Skeletal muscle tissue (tissue), 4 donors: ENCODE results near the gene BANK1. TPM values are rescaled to one million over a fixed set of nuclear protein-coding genes. Genes with fewer than 3 reads are reported as not detected.

ENCODE experiments used
- H3K27ac ChIP-seq: one replicate; pipeline ENCODE4 v1.7.0; 2013; ENCODE audit warnings: mild to moderate bottlenecking, low read depth, low read length, inconsistent platforms
- H3K27me3 ChIP-seq, 3 donors: one replicate each; pipeline ENCODE4 v1.7.0; 2013; ENCODE audit warnings: low read length in 3 of 3; ENCODE audit not compliant: control insufficient read depth in 3 of 3, insufficient read depth in 3 of 3
- H3K36me3 ChIP-seq, 3 donors: one replicate each; pipeline ENCODE4 v1.7.0; 2013; ENCODE audit warnings: low read length in 3 of 3; ENCODE audit not compliant: control insufficient read depth in 3 of 3, insufficient read depth in 3 of 3
- H3K4me1 ChIP-seq, 3 donors: one replicate each; pipeline ENCODE4 v1.7.0; 2013; ENCODE audit warnings: low read length in 3 of 3, mild to moderate bottlenecking in 3 of 3; ENCODE audit not compliant: control insufficient read depth in 3 of 3, insufficient read depth in 3 of 3
- H3K4me3 ChIP-seq, 3 donors: one replicate each; pipeline ENCODE4 v1.7.0; 2013; ENCODE audit warnings: low read length in 3 of 3
- H3K9ac ChIP-seq, 3 donors: one replicate each; pipeline ENCODE4 v1.7.0; 2013; ENCODE audit warnings: low read length in 3 of 3, mild to moderate bottlenecking in 3 of 3, moderate library complexity in 2 of 3, low read depth in 1 of 3
- H3K9me3 ChIP-seq, 3 donors: one replicate each; pipeline ENCODE4 v1.7.0; 2013; ENCODE audit warnings: low read length in 3 of 3; ENCODE audit not compliant: control insufficient read depth in 3 of 3
- total RNA-seq: library from RNA; depleted of rRNA; stranded (reverse); fragments of >200 nt; gene quantifications from one replicate; pipeline ENCODE4 v1.2.3, GENCODE V29; 2014
- donor health status: Osteomylitis.

BANK1 gene
- total RNA-seq, 1 donor from 2014 or later: 0.52 TPM

DNA sequence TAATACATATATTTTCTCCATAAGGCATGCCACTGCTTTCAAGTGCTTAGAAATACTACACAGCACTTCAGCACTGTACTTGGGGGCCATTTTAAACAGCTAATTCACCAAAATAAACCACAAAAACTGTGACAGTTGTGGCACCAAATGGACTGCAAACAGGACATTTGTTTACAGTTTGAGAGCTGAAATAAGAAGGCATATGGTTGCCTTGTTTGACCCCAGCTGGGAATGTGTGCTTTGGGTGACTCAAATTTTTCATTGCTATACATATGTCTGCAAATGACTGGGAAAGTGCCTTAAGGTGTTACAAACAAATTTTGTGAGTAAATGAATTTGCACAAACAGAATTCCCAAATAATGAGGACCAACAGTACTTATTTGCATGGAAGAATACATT is 124.2 kb downstream of the BANK1 start:
- H3K27ac ChIP-seq: no peak overlapping the region
- no peaks in the 10 kb centered on the region for H3K4me1 ChIP-seq
- no peaks in the 10 kb centered on the region for H3K9me3 ChIP-seq
- H3K27me3 ChIP-seq: no peaks in the 10 kb centered on the region
- H3K36me3 ChIP-seq: no peaks in the 10 kb centered on the region
- no peak overlapping the region for H3K9ac ChIP-seq
- no peak overlapping the region for H3K4me3 ChIP-seq

DNA sequence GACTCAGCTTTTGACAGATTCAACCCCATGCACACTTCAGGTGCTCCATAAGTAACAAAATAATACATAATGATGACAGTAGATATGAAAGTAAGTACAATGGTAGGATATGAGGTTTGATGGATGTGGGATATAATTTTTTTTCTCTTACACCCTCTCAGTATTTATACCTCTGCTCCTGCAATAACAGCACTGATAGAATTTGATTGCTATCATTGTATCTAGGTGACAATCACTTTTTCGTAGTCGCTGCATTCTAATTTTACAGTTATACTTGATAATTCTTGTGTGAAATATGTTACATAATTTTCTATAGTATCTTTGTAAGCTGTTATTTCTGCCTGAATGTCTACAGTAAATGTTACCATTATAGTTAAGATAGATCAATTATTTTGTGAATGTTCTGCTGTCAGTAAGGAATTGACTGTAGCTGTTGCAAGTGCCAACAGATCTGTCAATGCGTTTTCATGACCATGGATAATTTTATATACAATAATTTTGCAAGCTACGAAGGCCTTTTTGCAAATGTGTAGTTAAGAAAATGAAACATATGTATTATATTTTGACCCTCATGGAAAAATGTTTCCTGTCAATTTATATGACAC is 128.9 kb downstream of the BANK1 start:
- H3K27me3 ChIP-seq: no peaks in the 10 kb centered on the region
- no peak overlapping the region for H3K4me3 ChIP-seq
- H3K27ac ChIP-seq: no peak overlapping the region
- no peaks in the 10 kb centered on the region for H3K4me1 ChIP-seq
- H3K9ac ChIP-seq: no peak overlapping the region
- no peaks in the 10 kb centered on the region for H3K36me3 ChIP-seq
- no peaks in the 10 kb centered on the region for H3K9me3 ChIP-seq

DNA sequence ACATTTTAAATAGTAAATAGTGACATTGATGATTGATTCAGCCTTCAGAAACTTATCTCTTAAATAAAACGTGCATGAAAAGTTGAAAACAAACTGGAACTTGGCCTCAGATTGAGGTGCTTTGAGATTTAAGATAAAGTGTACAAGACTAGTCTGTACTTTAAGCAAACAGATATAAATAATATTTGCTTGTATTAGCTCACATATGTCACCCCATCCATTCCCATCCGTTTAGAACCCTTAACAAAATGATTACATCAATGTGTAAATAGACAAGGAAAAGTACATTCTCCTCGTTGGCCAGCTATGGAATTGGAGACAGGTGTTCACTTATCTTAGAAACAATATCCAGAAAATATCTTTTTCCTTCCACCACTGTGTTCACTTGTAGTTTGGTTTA is 130.8 kb downstream of the BANK1 start:
- Histone ChIP-seq H3K4me3 (no peak overlapping the region), H3K27me3 (no peaks in the 10 kb centered on the region), H3K27ac (no peak overlapping the region), H3K36me3 (no peaks in the 10 kb centered on the region), H3K9ac (no peak overlapping the region), H3K4me1 (no peaks in the 10 kb centered on the region), H3K9me3 (no peaks in the 10 kb centered on the region)

- no peak overlapping the region for H3K9ac ChIP-seq
Measured at GRCh38 chr4:101931619-101932018, 141.1 kb downstream of the BANK1 start.

GRCh38 chr4:101933855-101934254 is 143.3 kb downstream of the BANK1 start:
- H3K4me1 ChIP-seq: no peaks in the 10 kb centered on the region
- H3K27ac ChIP-seq: no peak overlapping the region
- H3K9me3 ChIP-seq: no peaks in the 10 kb centered on the region
- H3K27me3 ChIP-seq: no peaks in the 10 kb centered on the region
- no peak overlapping the region for H3K9ac ChIP-seq
- no peak overlapping the region for H3K4me3 ChIP-seq
- no peaks in the 10 kb centered on the region for H3K36me3 ChIP-seq

More at GRCh38 chr4:101931619-101932018, 141.1 kb downstream of the BANK1 start:
- H3K27me3 ChIP-seq: no peaks in the 10 kb centered on the region
- no peak overlapping the region for H3K27ac ChIP-seq
- no peaks in the 10 kb centered on the region for H3K9me3 ChIP-seq
- no peaks in the 10 kb centered on the region for H3K36me3 ChIP-seq
- no peaks in the 10 kb centered on the region for H3K4me1 ChIP-seq
- H3K4me3 ChIP-seq: no peak overlapping the region

- Histone ChIP-seq H3K27me3 (no peaks in the 10 kb centered on the region), H3K4me3 (no peak overlapping the region), H3K4me1 (no peaks in the 10 kb centered on the region), H3K36me3 (no peaks in the 10 kb centered on the region), H3K9ac (no peak overlapping the region), H3K9me3 (no peaks in the 10 kb centered on the region), H3K27ac (no peak overlapping the region)
Measured at GRCh38 chr4:101938836-101939235, 148.3 kb downstream of the BANK1 start.

DNA sequence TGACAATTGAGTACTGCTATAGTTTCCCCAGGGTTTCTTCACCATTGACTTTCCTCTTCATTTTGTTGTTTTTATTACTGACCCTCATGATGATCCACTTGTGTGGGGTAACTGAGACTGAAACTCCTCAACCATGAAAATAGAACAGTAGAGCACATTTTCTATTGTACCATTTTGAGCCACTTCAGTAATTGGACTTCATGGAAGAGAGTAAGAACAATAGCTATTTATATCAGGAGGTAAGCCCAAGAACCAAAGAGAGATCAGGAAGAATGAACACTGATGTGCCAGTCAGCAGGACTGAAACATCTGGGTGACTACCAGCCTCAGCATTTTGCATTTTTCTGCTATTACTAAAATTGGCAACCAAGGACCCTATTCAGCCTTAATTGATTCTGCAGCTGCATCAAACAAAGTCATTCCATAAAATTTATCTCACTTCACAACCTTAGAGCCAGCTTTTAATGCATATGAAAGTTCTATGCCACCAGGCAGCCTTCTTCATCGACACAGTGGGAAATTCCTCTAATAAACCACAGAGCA is 151.4 kb downstream of the BANK1 start:
- no peaks in the 10 kb centered on the region for H3K4me1 ChIP-seq
- no peak overlapping the region for H3K9ac ChIP-seq
- no peak overlapping the region for H3K4me3 ChIP-seq
- H3K9me3 ChIP-seq: no peaks in the 10 kb centered on the region
- no peak overlapping the region for H3K27ac ChIP-seq
- no peaks in the 10 kb centered on the region for H3K36me3 ChIP-seq
- no peaks in the 10 kb centered on the region for H3K27me3 ChIP-seq

- Histone ChIP-seq H3K36me3 (no peaks in the 10 kb centered on the region), H3K27me3 (no peaks in the 10 kb centered on the region), H3K9me3 (no peaks in the 10 kb centered on the region), H3K4me3 (no peak overlapping the region), H3K4me1 (no peaks in the 10 kb centered on the region), H3K9ac (no peak overlapping the region), H3K27ac (no peak overlapping the region)
Measured at GRCh38 chr4:101942891-101943290, 152.4 kb downstream of the BANK1 start.

- Histone ChIP-seq H3K36me3 (no peaks in the 10 kb centered on the region), H3K9me3 (no peaks in the 10 kb centered on the region), H3K9ac (no peak overlapping the region), H3K4me1 (no peaks in the 10 kb centered on the region), H3K4me3 (no peak overlapping the region), H3K27me3 (no peaks in the 10 kb centered on the region), H3K27ac (no peak overlapping the region)
Measured at GRCh38 chr4:101944649-101945048, 154.1 kb downstream of the BANK1 start.

DNA sequence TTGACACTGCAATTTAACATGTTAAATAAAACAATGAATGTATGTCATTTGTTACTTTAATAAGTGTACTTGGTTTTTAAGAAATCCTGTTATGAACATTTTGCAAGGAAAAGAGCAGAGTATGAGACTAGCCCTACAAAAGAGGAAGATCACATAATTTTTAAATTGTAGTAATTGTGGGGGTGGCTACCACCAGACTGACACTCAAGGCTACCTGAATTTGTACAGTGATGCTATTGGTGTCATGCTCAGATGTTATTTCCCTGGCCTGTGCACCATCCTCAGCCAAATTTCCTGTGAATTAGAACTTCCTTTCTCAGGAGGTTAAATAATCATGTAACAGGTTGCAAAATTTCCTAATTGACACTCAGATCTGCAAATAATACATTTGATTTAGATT is 157.5 kb downstream of the BANK1 start:
- Histone ChIP-seq H3K4me1 (no peaks in the 10 kb centered on the region), H3K9me3 (no peaks in the 10 kb centered on the region), H3K27me3 (no peaks in the 10 kb centered on the region)

More for the DNA sequence above, 157.5 kb downstream of the BANK1 start:
- H3K9ac ChIP-seq: no peak overlapping the region
- no peak overlapping the region for H3K4me3 ChIP-seq
- no peaks in the 10 kb centered on the region for H3K36me3 ChIP-seq
- no peak overlapping the region for H3K27ac ChIP-seq
